LNCAP (cell line): ENCODE measurements around the gene IFI44L.

Experiments used
- CTCF ChIP-seq: fragments of 450-650 bp; IDR thresholded peaks from 2 replicates; pipeline ENCODE4 v1.5.1; 2017; ENCODE audit warnings: mild to moderate bottlenecking

IFI44L gene

GRCh38 chr1:78676993-78677392 is 56.7 kb downstream of the IFI44L start:
- no peak for TF ChIP-seq CTCF

GRCh38 chr1:78677788-78678187 is 57.5 kb downstream of the IFI44L start:
- no peak for TF ChIP-seq CTCF

- TF ChIP-seq CTCF: no peak
Measured at GRCh38 chr1:78678324-78678723, 58.1 kb downstream of the IFI44L start.

GRCh38 chr1:78681265-78681664 is 61.0 kb downstream of the IFI44L start:
- TF ChIP-seq CTCF: no peak

- TF ChIP-seq CTCF: no peak
Measured at GRCh38 chr1:78682496-78682895, 62.2 kb downstream of the IFI44L start.

GRCh38 chr1:78683079-78683478 is 62.8 kb downstream of the IFI44L start:
- TF ChIP-seq CTCF: no peak

- TF ChIP-seq CTCF: no peak
Measured at GRCh38 chr1:78687315-78687714, 67.1 kb downstream of the IFI44L start.

- no peak for TF ChIP-seq CTCF
Measured at GRCh38 chr1:78687914-78688313, 67.7 kb downstream of the IFI44L start.
